HL-60/S4 treated with phorbol 12-myristate 13-acetate at 8.2 ng/mL for 4 days and 3 days (cell line): ENCODE data around the gene STK25.
"Not testable (repeated sequence)": the region's sequence is repeated elsewhere in the genome, so short reads cannot be mapped to it uniquely, and the experiment has no call there.

ENCODE experiments used
- in situ Hi-C: fragments of 300-500 bp; cut with MboI; formaldehyde crosslinking; loops from 2 replicates; pipeline ENCODE4 v1.15.0; 2022; ENCODE audit warnings: low sequenced_read_pairs

Gene STK25

DNA sequence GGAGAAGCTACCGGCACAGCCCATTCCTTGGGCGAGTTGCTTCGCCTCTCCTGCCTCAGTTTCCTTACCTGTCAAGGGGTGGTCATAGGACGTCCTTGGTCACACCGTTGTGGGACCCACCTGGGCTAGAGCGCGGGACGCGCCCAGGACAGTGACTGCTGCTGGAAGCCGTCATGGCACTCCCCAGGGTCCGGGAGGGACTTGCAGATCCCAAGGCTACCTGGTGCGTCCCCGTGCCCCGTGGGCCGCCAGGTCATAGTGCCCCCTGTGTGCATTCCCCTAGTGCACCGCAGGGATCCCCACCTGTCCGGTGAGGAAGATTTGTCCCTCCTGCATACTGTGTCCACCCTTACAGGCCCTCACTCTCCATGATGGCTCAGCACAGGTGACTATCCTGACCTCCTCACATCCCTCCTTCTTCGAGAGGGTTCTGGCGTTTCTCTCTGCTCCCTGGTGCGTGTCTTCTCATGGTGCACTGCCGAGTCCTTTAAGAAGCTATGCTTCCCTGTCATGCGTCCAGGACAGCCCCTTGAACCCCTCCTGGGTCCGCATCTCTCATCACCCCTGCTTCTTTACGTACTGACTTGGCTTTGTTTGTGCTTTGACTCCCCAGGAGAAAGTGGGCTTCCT lies 886 bp upstream of the STK25 start:
- in situ Hi-C loops: no loop called here

DNA sequence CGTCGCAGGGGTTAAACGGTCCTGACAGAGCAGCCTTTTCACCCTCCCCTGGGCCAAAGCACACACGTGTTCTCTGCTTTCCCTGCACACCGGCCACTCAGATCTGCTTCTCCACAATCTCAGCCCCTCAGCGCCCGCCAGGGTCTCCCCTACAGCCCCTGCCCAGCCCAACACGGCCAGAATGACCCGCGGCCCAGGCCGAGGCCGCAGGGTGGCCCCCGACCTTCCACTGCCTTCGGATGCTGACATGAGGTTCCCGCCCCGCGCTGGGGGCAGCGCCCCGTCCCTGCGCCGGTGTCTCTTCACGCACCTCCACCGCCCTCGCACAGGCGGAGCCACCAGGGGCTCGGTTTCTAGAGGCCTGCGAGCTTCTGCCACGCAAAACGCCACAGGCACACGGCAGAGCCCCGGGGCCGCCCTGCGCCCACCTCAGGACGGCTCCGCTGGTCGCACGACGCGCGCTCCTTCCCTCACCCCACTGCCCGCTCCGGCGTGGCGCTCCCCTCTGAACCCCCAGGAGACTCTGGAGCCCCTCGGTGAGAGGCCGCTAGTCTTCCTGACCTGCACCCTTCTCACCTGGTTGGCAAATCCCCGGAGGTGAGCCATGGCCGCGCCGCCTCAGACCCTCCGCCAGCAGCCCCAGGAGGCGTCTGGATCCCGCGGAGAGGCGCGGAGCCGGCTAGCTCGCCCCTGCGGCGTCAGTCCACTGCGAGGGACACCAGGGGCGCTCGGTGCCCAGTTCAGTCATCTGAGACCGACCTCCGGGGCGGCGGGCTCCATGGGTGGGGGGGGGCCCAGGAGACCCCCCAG lies 749 bp downstream of the STK25 start:
- in situ Hi-C loops: no loop called here

DNA sequence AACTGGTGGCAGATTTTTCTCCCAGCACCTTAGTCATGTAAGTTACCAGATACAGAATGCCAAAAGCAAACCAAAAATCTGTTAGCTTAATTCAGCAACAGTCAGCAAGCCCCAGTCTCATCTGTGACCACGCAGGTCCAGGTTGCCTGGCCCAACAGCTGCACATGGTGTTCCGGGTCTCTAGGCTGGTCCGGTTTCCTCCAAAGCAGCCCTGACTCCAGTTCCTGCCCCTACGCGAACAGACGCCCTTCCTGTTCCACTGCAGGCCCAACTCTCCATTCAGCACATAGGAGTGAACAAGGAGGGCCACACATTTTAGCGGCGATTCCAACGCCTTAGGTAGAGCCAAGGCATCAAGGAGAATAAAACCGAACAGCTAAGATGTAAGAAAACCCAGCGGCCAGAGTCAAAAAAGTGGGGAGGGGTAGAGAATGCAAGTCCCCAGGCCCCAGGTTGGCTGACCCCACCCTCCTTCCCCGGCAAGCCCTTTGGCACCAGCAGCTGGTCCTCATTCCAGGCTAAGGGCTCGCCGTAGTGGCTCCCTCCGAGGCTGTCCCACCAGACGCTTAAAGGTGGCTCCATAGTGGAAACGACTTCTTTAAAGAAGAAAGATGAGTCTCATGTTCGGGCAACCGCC lies 1.5 kb downstream of the STK25 start:
- in situ Hi-C loops: no loop called here

DNA sequence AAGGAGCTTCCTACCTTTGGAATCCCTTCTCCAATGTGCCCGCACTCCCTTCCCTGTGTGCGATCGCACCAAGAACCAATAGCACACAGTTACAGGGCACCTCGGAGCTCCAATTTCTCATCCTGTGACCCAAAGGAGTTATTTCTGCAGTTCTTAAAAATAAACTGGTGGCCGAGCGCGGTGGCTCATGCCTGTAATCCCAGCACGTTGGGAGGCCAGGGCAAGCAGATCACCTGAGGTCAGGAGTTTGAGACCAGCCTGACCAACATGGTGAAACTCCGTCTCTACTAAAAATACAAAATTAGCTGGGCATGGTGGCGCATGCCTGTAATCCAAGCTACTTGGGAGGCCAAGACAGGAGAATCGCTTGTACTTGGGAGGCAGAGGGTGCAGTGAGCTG lies 2.1 kb downstream of the STK25 start:
- in situ Hi-C loops: not testable (repeated sequence)

DNA sequence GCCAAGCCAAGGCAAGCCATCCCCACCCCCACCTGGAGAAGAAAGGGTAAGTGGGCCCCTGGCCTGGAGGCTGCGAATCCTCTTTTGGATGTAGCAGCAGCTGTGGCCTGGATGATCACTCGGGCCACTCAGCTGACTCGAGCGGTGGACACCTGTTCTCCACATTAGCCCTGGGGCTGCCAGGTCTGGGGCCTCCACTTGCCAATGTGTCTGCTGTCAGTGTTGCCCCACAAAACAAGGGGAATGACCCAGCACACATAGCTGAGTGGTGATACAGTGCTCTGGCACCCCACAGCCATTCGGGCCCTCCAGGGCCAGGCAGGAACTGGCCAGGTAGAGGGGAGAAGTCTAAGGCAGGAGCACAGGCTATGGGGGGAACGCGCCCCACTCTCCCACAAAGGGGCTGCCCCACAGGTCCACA lies 2.6 kb downstream of the STK25 start:
- in situ Hi-C loops: no loop called here

DNA sequence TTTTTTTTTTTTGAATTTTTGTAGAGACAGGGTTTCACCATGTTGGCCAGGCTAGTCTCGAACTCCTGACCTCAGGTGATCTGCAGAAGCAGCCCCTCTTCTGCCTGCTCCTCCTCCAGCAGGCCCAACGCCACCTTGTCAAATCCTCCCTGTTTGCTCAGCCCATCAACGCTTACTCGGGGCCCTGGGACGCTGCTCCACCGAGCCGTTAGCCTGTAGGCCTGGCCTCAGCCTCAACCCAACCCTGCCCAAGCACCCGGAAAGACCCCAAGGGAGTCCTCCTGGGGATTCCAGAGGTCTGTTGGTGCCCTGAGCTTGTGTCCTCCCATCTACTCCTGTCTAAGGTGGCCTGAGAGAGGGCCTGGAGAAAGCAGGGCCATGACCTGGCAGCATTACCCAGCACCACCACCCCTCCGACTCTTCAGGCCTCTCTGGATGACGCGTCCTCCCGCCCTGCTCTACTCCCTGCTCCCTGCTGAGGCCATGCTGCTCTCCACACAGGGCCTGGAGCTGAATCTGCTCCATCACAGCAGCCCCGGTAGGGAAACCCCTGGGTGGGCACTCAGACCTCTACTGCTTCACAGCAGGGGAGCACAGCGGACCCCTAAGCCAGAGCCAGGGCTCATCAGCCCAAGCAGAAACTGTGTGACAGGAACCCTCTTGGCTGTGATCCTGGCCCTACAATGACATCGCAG lies 3.2 kb downstream of the STK25 start:
- in situ Hi-C loops: no loop called here

DNA sequence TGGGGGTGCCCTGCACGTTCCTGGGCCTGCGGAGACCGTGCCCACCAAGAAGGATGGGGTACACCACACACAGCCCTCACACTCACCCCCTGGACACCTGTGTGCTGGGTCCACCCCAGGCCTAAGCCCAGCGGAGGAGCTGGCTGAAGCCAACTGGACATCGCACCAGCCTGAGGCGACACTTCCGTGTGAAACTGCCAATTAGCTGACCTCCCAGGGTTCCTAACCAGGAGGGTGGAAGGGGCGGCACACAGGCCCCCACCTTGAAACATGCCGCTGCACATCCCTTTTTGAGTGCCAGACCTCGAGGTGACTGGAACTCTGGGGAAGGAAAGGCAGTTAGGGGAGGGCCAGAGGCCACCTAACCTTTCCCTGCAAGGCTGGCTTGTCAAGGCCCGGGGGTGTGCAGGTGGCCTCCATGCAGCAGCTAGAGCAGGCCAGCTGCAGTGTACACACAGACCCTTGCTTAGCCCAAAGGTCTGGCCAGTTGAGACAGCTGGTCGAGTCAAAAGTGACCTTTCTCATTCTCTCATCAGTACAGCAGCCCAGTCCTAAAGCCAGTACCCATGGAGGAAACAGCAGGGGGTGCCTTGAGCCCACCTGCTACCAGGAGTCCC lies 4.5 kb downstream of the STK25 start:
- in situ Hi-C loops: no loop called here

DNA sequence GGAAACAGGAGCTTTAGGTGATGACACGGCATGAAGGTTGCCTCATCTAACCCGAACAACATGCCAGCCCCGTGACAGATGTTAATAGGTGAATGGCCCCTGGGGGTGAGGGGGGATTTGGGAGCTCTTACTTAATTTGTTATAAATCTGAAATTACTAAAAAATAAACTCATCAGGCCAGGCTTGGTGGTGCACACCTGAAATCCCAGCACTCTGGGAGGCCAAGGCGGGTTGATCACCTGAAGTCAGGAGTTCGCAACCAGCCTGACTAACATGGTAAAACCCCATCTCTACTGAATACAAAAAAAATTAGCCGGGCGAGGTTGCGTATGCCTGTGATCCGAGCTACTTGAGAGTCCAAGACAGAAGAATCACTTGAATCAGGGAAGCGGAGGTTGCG lies 6.1 kb downstream of the STK25 start:
- in situ Hi-C loops: no loop called here

DNA sequence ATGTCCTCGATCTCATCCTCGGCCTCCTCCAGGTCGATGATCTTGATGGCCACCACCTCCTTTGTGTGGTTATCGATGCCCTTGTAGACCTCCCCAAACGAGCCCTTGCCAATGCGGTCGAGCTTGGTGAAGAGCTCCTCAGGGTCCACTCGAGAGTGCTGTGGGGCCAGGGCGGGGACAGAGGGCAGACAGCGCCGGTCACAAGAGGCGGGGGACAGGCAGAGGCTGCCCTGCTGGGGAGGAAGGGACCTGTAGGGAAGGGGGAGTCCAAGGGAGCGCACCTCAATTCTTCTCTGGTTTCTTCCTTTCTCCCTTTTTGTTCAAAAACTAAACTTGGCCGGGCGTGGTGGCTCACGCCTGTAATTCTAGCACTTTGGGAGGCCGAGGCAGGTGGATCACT lies 6.8 kb downstream of the STK25 start:
- in situ Hi-C loops: no loop called here

DNA sequence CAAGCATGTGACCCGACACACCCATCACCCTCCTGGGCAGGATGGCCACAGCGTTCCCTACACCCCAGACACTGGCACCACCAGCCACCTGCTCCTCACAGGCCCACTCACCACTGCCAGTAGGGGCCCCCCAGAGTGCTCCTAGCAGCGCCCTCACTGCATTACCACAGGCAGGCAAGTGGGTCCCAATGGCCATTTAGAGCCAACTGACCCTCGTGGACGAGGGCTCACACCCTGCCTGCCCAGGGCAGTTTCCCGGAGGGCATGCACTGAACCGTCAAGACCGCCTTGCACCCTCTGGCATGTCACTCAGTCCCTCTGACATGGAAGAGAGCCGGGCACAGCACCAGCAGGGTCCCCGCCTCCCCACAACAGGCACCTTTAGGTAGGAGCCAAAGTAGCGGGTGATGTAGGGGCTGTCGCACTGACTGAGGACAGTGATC lies 7.3 kb downstream of the STK25 start:
- in situ Hi-C loops: no loop called here

DNA sequence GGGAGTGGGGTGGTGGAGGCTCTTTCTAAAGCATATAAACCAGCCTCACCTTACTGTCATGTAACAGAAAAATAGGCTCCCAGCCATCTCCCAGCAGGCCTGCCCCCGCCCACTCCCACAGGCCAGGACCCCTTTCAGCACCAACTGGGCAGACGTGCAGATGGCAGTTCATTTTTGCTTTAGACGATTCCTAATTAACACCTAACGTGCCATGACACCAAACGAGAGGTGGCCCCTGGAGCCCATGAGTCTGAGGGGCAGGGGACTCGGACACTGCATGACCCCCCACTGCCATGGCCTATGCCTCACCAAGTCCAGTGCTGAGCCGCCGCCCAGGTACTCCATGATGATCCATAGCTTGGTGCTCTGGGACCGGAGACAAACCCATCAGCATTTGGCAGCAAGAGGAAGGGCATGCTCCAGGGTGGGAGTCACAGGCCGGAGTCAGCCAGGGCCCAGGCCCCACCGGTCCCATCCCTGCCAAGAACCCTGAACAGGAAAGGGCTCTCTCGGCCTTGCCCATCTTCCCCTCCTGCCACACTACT lies 7.9 kb downstream of the STK25 start:
- in situ Hi-C loops: no loop called here

DNA sequence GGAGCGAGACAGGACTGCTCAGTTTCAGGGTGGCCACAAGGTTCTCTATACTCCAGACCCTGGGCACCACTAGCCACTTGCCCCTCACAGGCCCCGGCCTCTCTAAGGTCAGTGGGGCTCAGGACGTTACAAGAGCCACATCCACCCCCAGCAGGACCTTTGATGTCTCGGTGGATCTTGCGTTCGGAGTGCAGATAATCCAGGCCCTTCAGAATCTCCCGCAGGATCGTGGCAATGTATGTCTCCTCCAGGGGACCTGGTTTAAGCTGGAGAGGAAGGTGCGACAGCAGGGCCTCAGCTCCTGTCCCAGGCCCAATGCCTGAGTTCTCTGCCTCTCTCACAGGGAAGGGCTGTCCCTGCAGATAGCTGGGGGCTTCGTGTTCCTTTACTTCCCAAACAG lies 8.4 kb downstream of the STK25 start:
- in situ Hi-C loops: no loop called here

DNA sequence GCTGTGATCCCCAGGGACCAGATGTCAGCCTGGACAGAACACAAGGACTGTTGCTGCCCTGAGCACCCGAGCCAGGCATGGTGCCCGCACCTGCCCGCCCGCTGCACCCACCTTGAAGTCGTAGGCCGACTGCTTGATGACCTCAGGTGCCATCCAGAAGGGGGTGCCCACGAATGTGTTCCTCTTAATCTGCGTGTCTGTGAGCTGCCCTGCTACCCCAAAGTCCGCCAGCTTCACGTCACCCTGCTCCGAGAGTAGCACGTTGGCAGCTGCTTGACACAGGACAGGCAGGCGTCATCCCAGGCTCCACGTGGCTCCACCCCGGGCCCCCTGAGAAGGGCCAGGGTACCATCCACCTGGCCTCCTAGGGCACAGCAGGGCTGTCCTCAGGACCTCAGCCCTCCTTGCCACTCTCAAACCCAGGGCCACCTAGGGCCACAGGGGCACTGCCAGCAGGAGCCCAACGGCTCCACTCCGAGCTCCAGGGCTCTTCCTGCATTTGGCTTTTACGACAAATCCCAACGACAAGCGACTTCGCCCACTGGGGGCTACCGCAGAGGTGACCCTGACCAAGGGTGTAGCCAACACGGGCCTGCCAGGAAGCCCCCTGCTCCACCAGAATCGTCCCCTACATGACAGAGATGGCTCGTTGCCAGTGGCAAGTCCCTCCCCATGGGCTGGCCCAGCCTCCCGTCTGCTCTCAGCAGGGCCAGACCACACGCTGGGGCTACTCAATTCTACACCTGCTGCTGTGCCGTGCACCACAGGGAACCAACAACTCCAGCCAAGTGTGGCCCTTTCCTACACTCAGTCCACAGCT lies 9.0 kb downstream of the STK25 start:
- in situ Hi-C loops: no loop called here

DNA sequence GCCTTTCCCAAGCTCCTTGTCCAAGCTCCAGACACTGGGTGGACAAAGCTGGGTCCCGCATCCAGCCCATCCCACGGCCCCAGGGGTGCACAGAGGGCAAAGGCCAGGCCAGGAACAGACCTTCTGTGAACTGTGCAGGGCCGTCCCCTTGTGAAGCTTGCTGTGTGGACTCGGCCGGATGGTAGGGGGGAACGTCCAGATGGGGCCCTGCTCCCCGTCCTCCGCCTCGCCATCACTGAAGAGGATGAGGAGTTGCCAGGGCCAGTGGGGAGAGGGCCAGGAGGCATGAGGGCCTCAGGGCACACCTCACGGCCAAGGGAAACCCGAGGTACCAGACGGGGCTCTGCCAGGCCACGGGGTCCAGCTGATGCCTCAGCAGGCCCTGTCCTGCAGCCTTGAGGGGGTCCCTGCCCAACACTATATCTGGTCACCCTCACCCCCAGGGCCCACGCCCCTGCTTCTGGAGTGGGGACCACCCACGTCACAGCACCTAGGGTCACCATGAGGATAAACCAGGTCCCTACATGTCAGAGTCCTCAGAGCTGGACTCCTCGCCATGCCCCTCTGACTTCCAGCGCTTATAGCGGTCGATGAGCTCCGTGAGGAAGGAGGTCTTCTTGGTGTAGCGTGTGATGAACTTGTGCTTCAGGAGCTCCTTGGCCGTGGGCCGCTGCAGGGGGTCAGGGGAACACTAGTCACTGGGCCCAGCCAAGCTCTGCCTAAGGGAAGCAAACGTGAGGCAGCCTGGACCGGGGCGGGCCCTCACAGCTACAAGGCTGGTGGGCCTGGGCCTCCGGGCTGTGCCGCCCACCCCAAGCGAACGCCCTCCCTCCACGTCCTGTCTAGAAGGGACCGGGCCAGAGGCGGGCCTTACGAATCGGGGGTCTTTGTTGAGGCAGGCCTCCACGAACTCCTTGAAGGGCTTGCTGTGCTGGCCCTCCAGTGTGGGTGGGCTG lies 10.0 kb downstream of the STK25 start:
- in situ Hi-C loops: no loop called here

DNA sequence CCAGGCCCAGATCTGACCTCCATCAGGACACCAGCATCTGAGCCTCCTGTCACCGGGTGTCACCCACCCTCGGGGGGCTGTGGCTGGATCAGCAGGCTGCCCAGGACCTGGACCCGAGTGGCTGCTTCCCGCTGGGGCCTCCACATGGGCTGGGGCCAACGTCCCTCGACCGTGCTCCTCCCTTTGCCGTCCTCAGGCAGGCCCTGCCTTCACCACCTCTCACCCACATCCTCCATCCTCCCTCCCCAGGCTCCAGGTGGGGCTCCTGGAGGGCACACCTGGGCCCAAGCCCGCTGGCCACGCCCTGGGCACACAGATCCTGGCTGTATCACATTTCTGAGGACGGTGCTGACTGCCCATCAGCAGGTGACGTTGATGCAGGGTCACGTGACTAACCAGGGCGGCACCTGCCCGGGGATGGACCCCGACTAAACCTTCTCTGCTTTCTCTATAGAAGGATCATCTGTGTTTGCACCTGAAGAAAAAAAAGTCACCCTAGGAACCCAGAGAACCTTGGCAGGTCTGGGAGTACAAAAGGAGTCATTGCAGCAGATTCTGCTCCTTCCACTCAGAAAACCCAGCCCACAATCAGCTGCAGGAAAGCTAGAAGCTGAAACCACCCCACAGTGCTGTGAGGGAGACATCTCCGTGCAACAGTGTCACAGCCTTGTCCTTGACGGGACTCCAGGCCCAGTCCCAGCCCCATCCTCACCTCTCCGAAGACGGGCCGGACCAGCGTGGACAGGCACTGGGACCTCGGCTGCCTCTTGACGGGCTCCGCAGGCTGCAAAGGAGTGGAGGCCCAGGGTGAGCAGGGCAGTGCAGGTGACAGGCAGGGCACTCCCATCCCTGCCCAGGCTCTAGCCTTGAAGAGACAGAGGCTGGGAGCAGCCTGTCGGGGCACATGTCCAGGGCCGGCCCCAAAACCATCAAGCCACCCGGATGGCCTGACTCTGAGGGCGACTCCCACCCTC lies 11.2 kb downstream of the STK25 start:
- in situ Hi-C loops: no loop called here

DNA sequence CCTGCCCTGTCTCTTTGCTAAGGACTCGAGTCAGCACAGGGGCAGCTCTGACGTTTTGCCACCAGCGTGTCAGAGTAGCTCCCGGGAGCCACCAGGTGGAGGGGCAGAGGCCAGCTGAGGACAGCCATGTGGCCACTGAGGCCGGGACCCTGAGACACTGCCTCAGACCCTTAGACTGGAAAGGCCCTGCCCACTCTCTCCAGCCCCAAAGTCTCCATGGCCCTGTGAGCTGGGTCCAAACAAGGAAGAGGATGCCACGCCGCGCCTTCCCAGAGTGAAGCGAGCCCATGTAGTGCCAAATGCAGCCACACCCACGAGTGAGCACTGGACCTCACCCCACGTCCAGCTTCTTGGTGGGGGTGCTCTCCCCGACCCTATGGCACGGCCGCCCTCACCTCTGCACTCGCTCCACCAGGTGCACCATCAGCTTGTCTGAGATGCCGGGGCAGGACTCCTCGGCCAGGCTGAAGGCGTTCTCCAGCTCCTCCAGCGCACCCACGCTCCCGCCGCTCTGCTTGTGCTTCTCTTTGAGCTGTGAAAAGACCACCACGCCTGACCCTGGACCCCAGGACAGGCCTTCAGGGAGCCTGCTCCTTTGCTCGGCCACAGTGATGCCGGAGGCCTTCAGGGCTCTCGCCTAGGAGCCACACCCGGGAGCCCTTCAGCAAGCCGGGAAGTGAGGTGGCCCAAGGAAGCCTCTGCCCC lies 12.2 kb downstream of the STK25 start:
- in situ Hi-C loops: no loop called here
